H1 (cell line): ENCODE results near the gene PTPRJ.

Experiments
- ATF2 ChIP-seq: IDR thresholded peaks from 2 replicates; pipeline ENCODE4 v1.6.1; 2012; ENCODE audit warnings: low read length, inconsistent platforms
- BRCA1 ChIP-seq: IDR thresholded peaks from 2 replicates; pipeline ENCODE4 v1.6.1; 2012; ENCODE audit warnings: low read depth, low read length, improper control_type of control experiment
- CHD1 ChIP-seq: IDR thresholded peaks from 2 replicates; pipeline ENCODE4 v1.6.1; 2012; ENCODE audit warnings: low read depth, low read length, improper control_type of control experiment
- CHD2 ChIP-seq: IDR thresholded peaks from 2 replicates; pipeline ENCODE4 v1.6.1; 2012; ENCODE audit warnings: low read length, improper control_type of control experiment
- CTCF ChIP-seq, 3 experiments: IDR thresholded peaks; 1 replicate in 2 of 3; 2 replicates in 1 of 3; pipeline versions ENCODE4 v1.5.1 to v1.6.1; 2011; ENCODE audit warnings: low read length in 3 of 3, mild to moderate bottlenecking in 3 of 3, inconsistent platforms in 2 of 3, low read depth in 1 of 3, moderate library complexity in 1 of 3; ENCODE audit not compliant: insufficient read depth in 1 of 3; ENCODE audit errors: control extremely low read depth in 1 of 3
- E2F6 ChIP-seq: IDR thresholded peaks from 2 replicates; pipeline ENCODE4 v1.6.1; 2012; ENCODE audit warnings: inconsistent platforms
- EP300 ChIP-seq, 2 experiments: IDR thresholded peaks; 1 replicate in 1 of 2; 2 replicates in 1 of 2; pipeline ENCODE4 v1.6.1; 2011 to 2012; ENCODE audit warnings: low read depth in 2 of 2, low read length in 2 of 2, mild to moderate bottlenecking in 2 of 2, borderline replicate concordance in 1 of 2, inconsistent platforms in 1 of 2, moderate library complexity in 1 of 2
- GABPA ChIP-seq: IDR thresholded peaks from 2 replicates; pipeline ENCODE4 v1.6.1; 2011; ENCODE audit warnings: mild to moderate bottlenecking, low read length, moderate library complexity, borderline replicate concordance; ENCODE audit not compliant: insufficient read depth
- JUND ChIP-seq: IDR thresholded peaks from 2 replicates; pipeline ENCODE4 v1.6.1; 2011; ENCODE audit warnings: mild to moderate bottlenecking, improper control_type of control experiment, low read length
- POLR2A ChIP-seq, 2 experiments: IDR thresholded peaks; 1 replicate in 1 of 2; 2 replicates in 1 of 2; pipeline ENCODE4 v1.6.1; 2011; ENCODE audit warnings: low read depth in 2 of 2, low read length in 2 of 2, mild to moderate bottlenecking in 2 of 2; ENCODE audit errors: control extremely low read depth in 1 of 2
- RNF2 ChIP-seq: fragments of 200-900, 300-1000 bp; sonication (generic); IDR thresholded peaks from 2 replicates; pipeline ENCODE4 v1.7.1; 2016; ENCODE audit warnings: borderline replicate concordance, low read depth, mild to moderate bottlenecking, antibody characterized with exemption, low read length; ENCODE audit not compliant: poor library complexity, severe bottlenecking; ENCODE audit errors: missing control alignments
- SP1 ChIP-seq: IDR thresholded peaks from 2 replicates; pipeline ENCODE4 v1.6.1; 2011; ENCODE audit warnings: low read depth, low read length
- SP2 ChIP-seq: IDR thresholded peaks from 2 replicates; pipeline ENCODE4 v1.6.1; 2012; ENCODE audit warnings: mild to moderate bottlenecking, low read length, inconsistent platforms
- YY1 ChIP-seq: IDR thresholded peaks from 2 replicates; pipeline ENCODE4 v1.6.1; 2011; ENCODE audit warnings: low read depth, mild to moderate bottlenecking, low read length

DNA sequence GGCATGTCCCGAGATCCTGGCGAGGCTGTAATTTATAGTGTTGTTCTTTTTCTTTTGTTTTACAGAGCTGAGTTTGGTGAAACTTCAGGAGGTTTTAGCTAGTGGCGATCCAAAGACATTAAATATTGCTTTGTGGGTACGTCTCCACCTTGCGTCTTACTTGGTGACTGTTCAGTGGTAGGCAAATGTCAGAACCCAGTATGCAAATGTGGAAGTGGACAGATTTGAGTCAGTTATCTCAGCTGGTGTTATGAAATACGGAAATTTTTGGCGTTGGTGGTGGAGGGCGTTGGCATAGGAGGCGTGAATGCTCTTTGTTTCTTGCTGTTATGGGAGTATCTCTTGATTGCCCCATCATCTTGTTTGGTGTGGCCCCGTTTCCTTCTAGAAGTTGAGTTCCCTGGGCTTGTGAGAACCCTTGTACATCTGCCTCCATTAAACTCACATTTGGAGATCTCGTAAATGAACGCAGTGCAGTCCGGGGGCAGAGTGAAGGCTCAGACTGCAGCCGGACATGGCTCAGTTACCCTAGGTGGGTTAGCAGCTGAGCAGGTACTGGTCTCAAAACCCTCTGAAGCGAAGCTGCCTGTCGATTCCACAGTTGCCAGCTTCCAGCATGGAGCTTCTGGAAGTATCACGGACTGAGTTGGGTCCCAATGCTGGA, 39.9 kb downstream of the PTPRJ start:
- TF ChIP-seq POLR2A (IDR thresholded peaks at IDR 0.05; ENCODE audit: control extremely low read depth in 1 of 2, low read depth in 2 of 2, low read length in 2 of 2) (no peak), YY1 (no peak), JUND (no peak), CTCF (IDR thresholded peaks at IDR 0.05; ENCODE audit: control extremely low read depth in 1 of 3, insufficient read depth in 1 of 3, low read depth in 1 of 3, low read length in 3 of 3) (no peak), BRCA1 (no peak), SP1 (no peak), EP300 (IDR thresholded peaks at IDR 0.05; ENCODE audit: borderline replicate concordance in 1 of 2, low read depth in 2 of 2, low read length in 2 of 2) (no peak), CHD1 (no peak), RNF2 (no peak), E2F6 (no peak), GABPA (no peak), ATF2 (no peak), SP2 (no peak), CHD2 (no peak)
